HL-60 (cell line): ENCODE data around the gene THRB.

ENCODE experiments used
- DNase-seq, 2 experiments: peaks; one replicate each; pipeline ENCODE4 v3.0.0-alpha.2; 2010 to 2020; ENCODE audit warnings: low read depth in 1 of 2, low spot score in 1 of 2
- H3K27ac ChIP-seq: fragments of 250-450 bp; sonication (Bioruptor Pico); replicated peaks from 2 replicates; pipeline ENCODE4 v1.5.1; 2020; ENCODE audit warnings: mild to moderate bottlenecking, moderate library complexity
- H3K27me3 ChIP-seq: fragments of 250-450 bp; sonication (Bioruptor Pico); 2 replicates; pipeline ENCODE4 v1.5.1; 2021; ENCODE audit warnings: mild to moderate bottlenecking, moderate library complexity; ENCODE audit not compliant: insufficient read depth, poor library complexity, severe bottlenecking
- H3K4me3 ChIP-seq: replicated peaks from 2 replicates; pipeline ENCODE4 v1.5.1; 2011; ENCODE audit warnings: mild to moderate bottlenecking, control low read depth, low read length; ENCODE audit not compliant: insufficient read depth
- GABPA ChIP-seq: IDR thresholded peaks from 2 replicates; pipeline ENCODE4 v1.6.1; 2012; ENCODE audit warnings: low read depth
- POLR2AphosphoS5 ChIP-seq: IDR thresholded peaks from 2 replicates; pipeline ENCODE4 v1.6.1; 2012; ENCODE audit warnings: low read depth
- SPI1 ChIP-seq: IDR thresholded peaks from 2 replicates; pipeline ENCODE4 v1.6.1; 2012; ENCODE audit warnings: low read depth, mild to moderate bottlenecking, borderline replicate concordance
- TF ChIP-seq, protein P1 (sequence below): IDR thresholded peaks from 2 replicates; pipeline ENCODE4 v1.6.1; 2012; ENCODE audit warnings: low read depth; ENCODE audit not compliant: insufficient replicate concordance
- TF ChIP-seq, protein P2 (sequence below): IDR thresholded peaks from one replicate; pipeline ENCODE4 v1.5.1; 2011; ENCODE audit warnings: low read length, control low read depth, inconsistent platforms; ENCODE audit not compliant: insufficient read depth

THRB gene

GRCh38 chr3:24446032-24446431, 48.6 kb downstream of the THRB start:
- no peak overlapping the region for H3K4me3 ChIP-seq
- peaks cover 3% of the 10 kb centered on the region for H3K27me3 ChIP-seq
- no peak for DNase-seq
- TF ChIP-seq POLR2AphosphoS5 = no peak
- TF ChIP-seq, protein P1, sequence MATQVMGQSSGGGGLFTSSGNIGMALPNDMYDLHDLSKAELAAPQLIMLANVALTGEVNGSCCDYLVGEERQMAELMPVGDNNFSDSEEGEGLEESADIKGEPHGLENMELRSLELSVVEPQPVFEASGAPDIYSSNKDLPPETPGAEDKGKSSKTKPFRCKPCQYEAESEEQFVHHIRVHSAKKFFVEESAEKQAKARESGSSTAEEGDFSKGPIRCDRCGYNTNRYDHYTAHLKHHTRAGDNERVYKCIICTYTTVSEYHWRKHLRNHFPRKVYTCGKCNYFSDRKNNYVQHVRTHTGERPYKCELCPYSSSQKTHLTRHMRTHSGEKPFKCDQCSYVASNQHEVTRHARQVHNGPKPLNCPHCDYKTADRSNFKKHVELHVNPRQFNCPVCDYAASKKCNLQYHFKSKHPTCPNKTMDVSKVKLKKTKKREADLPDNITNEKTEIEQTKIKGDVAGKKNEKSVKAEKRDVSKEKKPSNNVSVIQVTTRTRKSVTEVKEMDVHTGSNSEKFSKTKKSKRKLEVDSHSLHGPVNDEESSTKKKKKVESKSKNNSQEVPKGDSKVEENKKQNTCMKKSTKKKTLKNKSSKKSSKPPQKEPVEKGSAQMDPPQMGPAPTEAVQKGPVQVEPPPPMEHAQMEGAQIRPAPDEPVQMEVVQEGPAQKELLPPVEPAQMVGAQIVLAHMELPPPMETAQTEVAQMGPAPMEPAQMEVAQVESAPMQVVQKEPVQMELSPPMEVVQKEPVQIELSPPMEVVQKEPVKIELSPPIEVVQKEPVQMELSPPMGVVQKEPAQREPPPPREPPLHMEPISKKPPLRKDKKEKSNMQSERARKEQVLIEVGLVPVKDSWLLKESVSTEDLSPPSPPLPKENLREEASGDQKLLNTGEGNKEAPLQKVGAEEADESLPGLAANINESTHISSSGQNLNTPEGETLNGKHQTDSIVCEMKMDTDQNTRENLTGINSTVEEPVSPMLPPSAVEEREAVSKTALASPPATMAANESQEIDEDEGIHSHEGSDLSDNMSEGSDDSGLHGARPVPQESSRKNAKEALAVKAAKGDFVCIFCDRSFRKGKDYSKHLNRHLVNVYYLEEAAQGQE = no peak
- TF ChIP-seq, protein P2, sequence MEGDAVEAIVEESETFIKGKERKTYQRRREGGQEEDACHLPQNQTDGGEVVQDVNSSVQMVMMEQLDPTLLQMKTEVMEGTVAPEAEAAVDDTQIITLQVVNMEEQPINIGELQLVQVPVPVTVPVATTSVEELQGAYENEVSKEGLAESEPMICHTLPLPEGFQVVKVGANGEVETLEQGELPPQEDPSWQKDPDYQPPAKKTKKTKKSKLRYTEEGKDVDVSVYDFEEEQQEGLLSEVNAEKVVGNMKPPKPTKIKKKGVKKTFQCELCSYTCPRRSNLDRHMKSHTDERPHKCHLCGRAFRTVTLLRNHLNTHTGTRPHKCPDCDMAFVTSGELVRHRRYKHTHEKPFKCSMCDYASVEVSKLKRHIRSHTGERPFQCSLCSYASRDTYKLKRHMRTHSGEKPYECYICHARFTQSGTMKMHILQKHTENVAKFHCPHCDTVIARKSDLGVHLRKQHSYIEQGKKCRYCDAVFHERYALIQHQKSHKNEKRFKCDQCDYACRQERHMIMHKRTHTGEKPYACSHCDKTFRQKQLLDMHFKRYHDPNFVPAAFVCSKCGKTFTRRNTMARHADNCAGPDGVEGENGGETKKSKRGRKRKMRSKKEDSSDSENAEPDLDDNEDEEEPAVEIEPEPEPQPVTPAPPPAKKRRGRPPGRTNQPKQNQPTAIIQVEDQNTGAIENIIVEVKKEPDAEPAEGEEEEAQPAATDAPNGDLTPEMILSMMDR = no peak
- no peak overlapping the region for H3K27ac ChIP-seq

- Histone ChIP-seq H3K4me3 (no peak overlapping the region), H3K27ac (no peak overlapping the region), H3K27me3 (peaks cover 3% of the 10 kb centered on the region)
- no peak for DNase-seq
- TF ChIP-seq SPI1 (no peak), POLR2AphosphoS5 (no peak), GABPA (no peak)
- TF ChIP-seq, protein P1 = no peak
- TF ChIP-seq, protein P2 = no peak
These were observed 51.2 kb downstream of the THRB start for GRCh38 chr3:24443476-24443875.

GRCh38 chr3:24440760-24441464, 53.7 kb downstream of the THRB start:
- Histone ChIP-seq H3K27ac (no peak overlapping the region), H3K4me3 (no peak overlapping the region), H3K27me3 (no peaks in the 10 kb centered on the region)
- TF ChIP-seq SPI1 (no peak), GABPA (no peak), POLR2AphosphoS5 (no peak)
- TF ChIP-seq, protein P2 = no peak
- TF ChIP-seq, protein P1 = no peak
- no peak for DNase-seq
